ENCODE measurements around the gene C2orf92.
A peak's percentile ranks its signal among the peaks of the same experiment; 100 is the strongest.

C2orf92 gene

DNA sequence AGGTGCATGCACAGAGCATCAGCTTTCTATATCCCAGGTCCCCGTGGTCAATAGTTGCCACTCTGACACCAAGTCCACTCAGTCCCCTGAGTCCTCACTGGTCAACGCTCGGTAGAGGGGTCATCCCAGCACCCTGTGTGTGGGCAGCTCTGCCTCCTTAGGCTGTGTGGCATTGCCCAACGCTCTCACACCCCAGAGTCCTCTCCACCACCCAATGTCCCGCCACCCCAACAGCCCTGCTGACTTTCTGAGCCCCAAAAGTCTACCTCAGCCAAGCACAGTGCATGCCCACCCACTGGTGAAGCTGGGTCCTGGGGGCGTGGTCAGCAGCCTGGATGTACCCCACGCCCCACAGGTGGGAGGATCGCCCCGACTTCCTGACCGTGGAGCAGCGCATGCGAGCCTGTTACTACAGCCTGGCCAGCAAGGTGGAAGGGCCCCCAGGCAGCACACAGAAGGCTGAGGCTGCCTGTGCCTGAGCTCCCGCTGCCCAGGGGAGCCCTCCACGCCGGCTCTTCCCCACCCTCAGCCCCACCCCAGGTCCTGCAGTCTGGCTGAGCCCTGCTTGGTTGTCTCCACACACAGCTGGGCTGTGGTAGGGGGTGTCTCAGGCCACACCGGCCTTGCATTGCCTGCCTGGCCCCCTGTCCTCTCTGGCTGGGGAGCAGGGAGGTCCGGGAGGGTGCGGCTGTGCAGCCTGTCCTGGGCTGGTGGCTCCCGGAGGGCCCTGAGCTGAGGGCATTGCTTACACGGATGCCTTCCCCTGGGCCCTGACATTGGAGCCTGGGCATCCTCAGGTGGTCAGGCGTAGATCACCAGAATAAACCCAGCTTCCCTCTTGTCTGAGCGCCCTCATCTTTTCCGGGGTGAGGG, 69.7 kb downstream of the C2orf92 start:
- TF ChIP-seq, protein P1, sequence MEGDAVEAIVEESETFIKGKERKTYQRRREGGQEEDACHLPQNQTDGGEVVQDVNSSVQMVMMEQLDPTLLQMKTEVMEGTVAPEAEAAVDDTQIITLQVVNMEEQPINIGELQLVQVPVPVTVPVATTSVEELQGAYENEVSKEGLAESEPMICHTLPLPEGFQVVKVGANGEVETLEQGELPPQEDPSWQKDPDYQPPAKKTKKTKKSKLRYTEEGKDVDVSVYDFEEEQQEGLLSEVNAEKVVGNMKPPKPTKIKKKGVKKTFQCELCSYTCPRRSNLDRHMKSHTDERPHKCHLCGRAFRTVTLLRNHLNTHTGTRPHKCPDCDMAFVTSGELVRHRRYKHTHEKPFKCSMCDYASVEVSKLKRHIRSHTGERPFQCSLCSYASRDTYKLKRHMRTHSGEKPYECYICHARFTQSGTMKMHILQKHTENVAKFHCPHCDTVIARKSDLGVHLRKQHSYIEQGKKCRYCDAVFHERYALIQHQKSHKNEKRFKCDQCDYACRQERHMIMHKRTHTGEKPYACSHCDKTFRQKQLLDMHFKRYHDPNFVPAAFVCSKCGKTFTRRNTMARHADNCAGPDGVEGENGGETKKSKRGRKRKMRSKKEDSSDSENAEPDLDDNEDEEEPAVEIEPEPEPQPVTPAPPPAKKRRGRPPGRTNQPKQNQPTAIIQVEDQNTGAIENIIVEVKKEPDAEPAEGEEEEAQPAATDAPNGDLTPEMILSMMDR (conservative IDR thresholded peaks at IDR 0.05; ENCODE audit: low read length), result no peak
- no peak overlapping the region for H3K4me3 ChIP-seq (ENCODE audit: low read length)
- no peak for DNase-seq (ENCODE audit: low read depth)

DNA sequence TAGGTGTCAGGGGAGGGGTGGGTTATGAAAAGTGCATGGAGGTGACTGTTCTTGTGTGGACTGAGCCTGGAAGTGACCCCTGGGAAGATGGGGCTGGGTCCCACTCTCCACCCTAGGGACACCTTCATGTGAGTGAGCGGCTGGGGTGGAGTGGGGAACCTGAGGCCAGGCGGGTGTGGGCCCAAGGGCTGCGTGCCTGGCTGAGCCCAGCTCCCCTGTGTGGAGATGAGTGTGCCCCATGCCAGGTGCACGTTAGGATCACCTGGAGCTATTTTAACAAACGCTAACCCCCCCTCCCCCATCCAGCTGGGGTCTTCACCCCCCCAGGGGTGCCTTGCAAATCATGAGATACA, 70.4 kb downstream of the C2orf92 start:
- TF ChIP-seq, protein P1 (conservative IDR thresholded peaks at IDR 0.05; ENCODE audit: low read length), result no peak
- no peak for DNase-seq (ENCODE audit: low read depth)
- H3K4me3 ChIP-seq (ENCODE audit: low read length), result no peak overlapping the region

- no peak overlapping the region for H3K4me3 ChIP-seq (ENCODE audit: low read length)
- no peak for DNase-seq (ENCODE audit: low read depth)
- TF ChIP-seq, protein P1 (conservative IDR thresholded peaks at IDR 0.05; ENCODE audit: low read length), result peak; percentile 81
Observed at GRCh38 chr2:97740590-97741182, 71.2 kb downstream of the C2orf92 start.

- TF ChIP-seq, protein P1 (conservative IDR thresholded peaks at IDR 0.05; ENCODE audit: low read length), result no peak
- H3K4me3 ChIP-seq (ENCODE audit: low read length), result no peak overlapping the region
- no peak for DNase-seq (ENCODE audit: low read depth)
Observed at GRCh38 chr2:97741251-97741650, 71.7 kb downstream of the C2orf92 start.

DNA sequence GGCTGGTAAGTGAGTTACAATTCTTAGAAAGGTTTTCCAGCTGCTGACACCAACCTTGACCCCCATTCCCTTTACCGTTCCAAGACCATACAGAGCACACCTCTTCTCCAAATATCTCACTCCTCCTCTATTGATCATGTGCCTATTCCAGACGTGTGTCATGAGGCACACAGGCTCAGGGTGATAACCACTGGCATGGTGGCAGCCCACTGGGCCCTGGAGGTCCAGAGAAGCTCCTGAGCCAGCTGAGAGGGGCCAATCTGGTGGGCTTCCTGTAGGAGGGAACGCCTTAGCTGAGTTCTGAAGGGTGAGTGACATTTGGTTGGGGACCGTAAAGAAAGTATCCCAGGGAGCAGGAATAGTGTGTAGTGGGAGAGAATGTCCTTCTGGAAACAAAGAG, 72.2 kb downstream of the C2orf92 start:
- DNase-seq (ENCODE audit: low read depth), result no peak
- TF ChIP-seq, protein P1 (conservative IDR thresholded peaks at IDR 0.05; ENCODE audit: low read length), result no peak
- no peak overlapping the region for H3K4me3 ChIP-seq (ENCODE audit: low read length)

GRCh38 chr2:97742381-97742847, 72.9 kb downstream of the C2orf92 start:
- TF ChIP-seq, protein P1 (conservative IDR thresholded peaks at IDR 0.05; ENCODE audit: low read length), result no peak
- DNase-seq (ENCODE audit: low read depth), result no peak
- H3K4me3 ChIP-seq (ENCODE audit: low read length), result no peak overlapping the region

DNA sequence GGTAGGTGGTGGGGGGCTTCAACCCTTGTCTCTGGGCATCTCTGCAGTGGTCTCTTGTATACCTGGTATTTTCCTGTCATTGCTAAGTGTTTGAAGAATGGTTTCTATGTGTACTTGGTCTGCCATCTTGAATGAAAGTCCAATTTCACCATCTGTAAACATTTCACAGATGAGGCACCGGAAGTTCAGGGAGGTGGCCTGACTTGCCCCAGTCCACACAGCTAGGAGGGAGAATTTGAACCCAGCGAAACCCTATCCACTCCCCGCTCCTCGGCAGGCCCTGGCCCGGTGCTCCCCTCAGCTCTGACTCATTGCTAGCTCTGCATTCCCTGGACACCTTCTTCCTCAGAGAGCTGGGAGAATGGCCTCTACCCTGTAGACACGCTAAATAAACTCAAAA, 74.4 kb downstream of the C2orf92 start:
- no peak for DNase-seq (ENCODE audit: low read depth)
- TF ChIP-seq, protein P1 (conservative IDR thresholded peaks at IDR 0.05; ENCODE audit: low read length), result no peak
- no peak overlapping the region for H3K4me3 ChIP-seq (ENCODE audit: low read length)

Measured in AG10803 (cell line).